ENCODE data around the gene STRN3. TPM values are rescaled to one million over a fixed set of nuclear protein-coding genes. Genes with fewer than 3 reads are reported as not detected.

The STRN3 gene
- total and polyA plus RNA-seq, 2 of the 8 experiments (the other 6 are each of a cell fraction or from before 2014, with no cell fraction given) = 8.7 to 38.1 TPM

GRCh38 chr14:30998100-30998706, 28.0 kb downstream of the STRN3 start (continued):
- TF ChIP-seq SP2 (IDR thresholded peaks at IDR 0.05; ENCODE audit: low read length) = no peak
- no peak for TF ChIP-seq TEAD4 (IDR thresholded peaks at IDR 0.05; ENCODE audit: low read depth, low read length)
- no peak for TF ChIP-seq ATF3 (IDR thresholded peaks at IDR 0.05; ENCODE audit: insufficient read depth, low read depth, low read length)
- TF ChIP-seq GABPA (IDR thresholded peaks at IDR 0.05; ENCODE audit: borderline replicate concordance, insufficient read depth, low read length) = no peak

All from H1 (cell line).